NCI-H1105 (cell line): ENCODE data around the gene PIKFYVE.
"Not testable (repeated sequence)": the region's sequence is repeated elsewhere in the genome, so short reads cannot be mapped to it uniquely, and the experiment has no call there.

Experiments used
- DNase-seq: peaks from one replicate; lab custom pipeline; 2025; lab: John Stamatoyannopoulos, UW

PIKFYVE gene

GRCh38 chr2:208297961-208298360 lies 31.9 kb downstream of the PIKFYVE start:
- no peak for DNase-seq

DNA sequence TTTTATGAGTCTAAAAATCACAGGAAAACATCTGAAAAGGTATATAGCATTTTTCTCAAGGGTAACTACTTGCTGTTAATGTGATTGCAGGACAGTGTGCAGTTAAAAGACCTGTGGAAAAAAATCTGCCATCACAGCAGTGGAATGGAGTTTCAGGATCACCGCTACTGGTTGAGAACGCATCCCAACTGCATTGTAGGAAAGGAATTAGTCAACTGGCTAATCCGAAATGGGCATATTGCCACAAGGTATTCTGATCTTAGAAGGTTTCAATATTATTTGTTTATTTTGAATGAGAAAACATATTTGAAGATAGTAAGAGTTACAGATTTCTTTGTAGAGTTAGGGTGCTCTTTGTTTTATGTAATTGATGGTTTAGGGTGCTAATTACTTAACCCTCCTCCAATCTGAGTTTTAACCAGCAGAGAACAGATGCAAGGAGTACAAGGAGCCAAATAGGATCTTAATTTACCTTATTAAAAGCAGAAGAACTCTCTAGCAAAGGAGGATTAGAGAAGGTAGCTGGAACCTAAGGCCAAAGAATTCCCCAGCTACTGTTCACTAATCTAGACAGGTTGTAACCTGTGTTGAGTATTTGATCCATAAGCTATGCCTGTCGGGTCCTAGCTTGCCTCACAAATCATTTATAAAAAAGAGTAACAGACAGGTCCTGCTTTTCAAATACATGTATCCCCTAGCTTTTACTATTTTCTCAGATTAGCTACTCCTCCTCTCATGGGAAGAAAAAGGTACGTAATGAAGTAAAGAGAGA lies 35.0 kb downstream of the PIKFYVE start:
- no peak for DNase-seq

GRCh38 chr2:208304157-208304556 lies 38.1 kb downstream of the PIKFYVE start:
- DNase-seq: no peak

GRCh38 chr2:208304695-208305094 lies 38.6 kb downstream of the PIKFYVE start:
- DNase-seq: no peak

DNA sequence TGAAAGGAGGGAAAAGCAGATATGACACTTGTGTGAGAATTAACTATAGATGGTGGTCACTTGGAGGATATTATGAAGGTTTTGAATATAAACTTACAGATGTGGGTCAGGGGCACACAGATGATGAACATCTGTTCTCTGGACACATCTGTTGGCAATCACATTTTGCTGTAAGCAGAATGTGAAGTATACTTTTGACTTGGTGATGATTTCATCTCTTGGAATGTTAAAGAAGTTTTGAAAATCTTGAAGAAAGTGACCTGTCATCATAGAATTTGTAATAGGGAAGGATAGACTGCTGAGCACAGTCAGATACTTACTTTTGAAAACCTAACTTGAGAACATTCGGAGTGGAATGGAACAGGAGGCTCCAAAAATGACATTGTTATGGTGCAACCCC lies 40.2 kb downstream of the PIKFYVE start:
- DNase-seq: no peak

GRCh38 chr2:208311321-208311720 lies 45.3 kb downstream of the PIKFYVE start:
- no peak for DNase-seq

- no peak for DNase-seq
These were observed 45.9 kb downstream of the PIKFYVE start for GRCh38 chr2:208311954-208312353.

DNA sequence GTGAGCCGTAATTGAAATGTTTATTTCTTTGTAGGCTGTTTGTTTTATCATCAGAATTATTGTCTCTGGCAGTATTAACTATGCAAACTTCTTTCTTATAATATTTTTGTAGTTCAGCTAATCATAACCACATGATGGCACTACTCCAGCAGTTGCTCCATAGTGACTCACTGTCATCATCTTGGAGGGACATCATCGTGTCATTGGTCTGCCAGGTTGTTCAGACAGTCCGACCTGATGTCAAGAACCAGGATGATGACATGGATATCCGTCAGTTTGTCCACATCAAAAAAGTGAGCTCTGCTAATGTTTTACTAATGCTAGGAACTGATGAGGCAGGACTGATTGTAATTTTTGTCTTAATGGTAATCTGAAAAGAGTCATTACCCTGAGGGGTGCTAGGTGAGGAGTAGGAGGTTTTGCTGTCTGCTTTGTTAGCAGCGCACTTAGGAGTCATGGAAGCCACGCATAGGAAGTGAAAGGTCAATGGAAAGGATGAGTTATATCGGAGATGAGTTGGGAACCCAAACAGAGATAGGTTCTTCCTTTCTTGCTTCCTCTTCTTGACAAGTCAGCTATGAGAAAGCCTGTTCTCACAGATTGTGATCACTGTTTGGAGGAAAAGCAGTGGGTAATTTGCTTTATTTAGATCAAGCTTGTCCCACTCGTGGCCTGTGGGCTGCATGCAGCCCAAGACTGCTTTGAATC lies 49.2 kb downstream of the PIKFYVE start:
- no peak for DNase-seq

DNA sequence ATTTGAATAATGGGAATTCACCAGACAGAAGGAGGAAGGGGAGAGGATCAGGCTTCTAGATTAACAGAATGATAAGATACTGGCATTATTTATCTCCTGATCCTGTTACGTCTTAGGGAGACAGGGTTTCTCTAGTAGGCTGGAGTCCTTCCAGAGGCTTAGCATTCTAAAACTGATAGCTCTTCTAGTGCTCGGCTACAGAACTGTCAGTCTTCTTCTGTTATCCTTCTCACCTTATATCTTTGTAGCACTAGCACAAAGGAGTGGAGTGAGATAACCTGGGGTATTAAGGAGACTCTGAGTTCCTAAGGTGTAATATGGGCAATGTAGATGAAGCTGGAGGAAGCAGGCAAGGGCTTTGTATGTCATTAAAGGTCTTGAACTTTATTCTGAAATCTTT lies 52.1 kb downstream of the PIKFYVE start:
- DNase-seq: no peak

DNA sequence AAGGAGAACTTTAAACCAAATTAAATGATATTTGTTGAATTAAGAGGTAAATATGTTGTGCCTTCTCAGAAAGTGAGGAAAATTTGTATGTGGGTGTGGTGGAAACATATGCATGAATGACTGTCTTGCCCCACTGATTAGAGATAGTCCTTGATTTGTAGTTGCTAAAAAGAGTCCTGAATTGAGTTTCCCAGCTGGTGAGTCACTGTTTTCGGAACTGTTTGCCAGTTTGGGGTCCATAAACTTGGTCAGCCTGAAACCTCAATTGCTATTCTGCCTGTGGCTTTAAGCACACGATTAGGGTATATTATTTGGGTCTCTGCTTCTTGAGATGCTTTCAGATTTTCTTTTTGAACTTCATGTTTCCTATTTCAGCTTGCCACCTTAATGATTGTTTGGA lies 53.3 kb downstream of the PIKFYVE start:
- no peak for DNase-seq

GRCh38 chr2:208320686-208321085 lies 54.6 kb downstream of the PIKFYVE start:
- DNase-seq: no peak

DNA sequence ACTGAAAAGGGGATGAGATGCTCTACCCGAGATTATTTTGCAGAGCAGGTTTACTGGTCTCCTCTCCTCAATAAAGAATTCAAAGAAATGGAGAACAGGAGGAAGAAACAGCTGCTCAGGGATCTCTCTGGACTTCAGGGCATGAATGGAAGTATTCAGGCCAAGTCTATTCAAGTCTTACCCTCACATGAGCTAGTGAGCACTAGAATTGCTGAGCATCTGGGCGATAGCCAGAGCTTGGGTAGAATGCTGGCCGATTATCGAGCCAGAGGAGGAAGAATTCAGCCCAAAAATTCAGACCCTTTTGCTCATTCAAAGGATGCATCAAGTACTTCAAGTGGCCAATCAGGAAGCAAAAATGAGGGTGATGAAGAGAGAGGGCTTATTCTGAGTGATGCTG lies 60.0 kb downstream of the PIKFYVE start:
- DNase-seq: no peak

DNA sequence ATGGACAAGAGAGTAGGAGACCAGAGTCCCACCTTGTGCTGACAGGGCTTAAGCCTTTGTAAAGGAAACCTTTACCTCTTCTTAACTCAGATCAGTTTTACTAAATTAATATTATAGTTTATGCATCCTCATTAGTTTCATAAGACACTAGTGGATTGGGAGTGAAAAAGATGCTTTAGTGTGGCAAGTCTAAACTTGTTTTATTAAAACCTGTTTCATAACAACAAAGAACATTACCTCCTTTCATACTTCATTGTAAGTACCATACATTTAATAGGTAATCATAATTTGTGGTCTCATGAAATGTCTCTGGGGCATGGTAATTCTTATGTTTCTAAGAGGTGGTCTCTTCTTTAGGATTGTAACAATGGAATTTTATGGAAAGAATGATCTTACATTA lies 63.4 kb downstream of the PIKFYVE start:
- no peak for DNase-seq

DNA sequence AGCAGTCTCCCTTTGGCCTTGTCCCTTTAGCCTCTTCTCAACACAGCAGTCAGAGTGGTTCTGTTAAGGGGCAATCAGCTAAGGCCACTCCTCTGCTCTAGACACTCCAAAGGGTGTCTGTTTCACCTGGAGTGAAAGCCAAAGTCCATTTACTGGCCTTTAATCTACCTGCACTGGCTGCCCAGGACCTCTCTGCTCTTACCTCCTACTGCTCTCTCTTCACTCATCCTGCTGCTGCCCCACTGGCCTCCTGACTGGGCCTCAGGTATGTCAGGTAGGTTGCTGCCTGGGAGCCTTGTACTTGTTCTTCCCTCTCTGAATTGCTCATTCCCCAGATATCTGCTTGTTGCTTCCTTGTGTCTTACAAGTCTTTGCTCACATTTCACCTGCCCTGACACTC lies 68.2 kb downstream of the PIKFYVE start:
- no peak for DNase-seq

GRCh38 chr2:208346756-208347155 lies 80.7 kb downstream of the PIKFYVE start:
- no peak for DNase-seq

- DNase-seq: no peak
These were observed 84.6 kb downstream of the PIKFYVE start for GRCh38 chr2:208350610-208351009.

DNA sequence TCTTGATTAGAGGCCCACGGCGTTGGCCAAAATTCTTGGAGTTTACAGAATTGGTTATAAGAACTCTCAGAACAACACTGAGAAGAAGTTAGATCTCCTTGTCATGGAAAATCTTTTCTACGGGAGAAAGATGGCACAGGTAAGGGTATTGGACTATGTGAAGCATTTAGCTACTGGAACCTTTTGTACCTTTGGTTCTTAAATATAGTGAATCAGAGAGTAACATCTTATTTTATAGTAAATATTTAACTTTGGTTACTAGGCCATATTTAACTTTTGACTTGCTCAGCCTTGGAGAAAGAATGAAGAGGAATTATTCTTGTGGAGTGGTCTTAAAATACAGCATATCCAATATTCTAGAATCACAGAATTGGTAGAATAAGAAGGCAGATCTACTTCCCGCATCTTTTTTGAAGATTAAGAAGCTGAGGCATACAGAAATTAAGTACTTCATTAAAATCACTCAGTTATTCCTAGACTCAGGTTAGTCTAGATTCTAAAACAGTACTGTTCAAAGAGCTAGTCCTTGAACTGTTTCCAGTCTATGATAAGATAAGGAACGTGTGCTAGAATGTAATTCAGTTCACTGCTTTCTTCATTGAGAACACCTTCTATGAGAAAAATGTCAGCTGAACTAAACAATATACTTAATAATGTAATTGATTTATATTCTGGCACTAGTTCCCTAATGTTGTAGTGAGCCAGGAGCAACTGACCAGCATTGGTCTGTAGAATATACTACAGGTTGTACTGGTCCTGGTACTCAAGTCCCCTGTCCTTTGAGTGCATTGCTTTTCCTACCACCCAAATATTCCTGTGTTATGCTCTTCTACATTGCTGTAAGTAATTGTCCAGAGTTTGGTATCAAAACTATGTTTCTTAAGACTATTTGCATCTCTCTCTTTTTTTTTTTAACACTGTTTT lies 86.9 kb downstream of the PIKFYVE start:
- no peak for DNase-seq

- DNase-seq: no peak
These were observed 88.9 kb downstream of the PIKFYVE start for GRCh38 chr2:208354964-208355381.

GRCh38 chr2:208356420-208356819 lies 90.4 kb downstream of the PIKFYVE start:
- not testable (repeated sequence) for DNase-seq

DNA sequence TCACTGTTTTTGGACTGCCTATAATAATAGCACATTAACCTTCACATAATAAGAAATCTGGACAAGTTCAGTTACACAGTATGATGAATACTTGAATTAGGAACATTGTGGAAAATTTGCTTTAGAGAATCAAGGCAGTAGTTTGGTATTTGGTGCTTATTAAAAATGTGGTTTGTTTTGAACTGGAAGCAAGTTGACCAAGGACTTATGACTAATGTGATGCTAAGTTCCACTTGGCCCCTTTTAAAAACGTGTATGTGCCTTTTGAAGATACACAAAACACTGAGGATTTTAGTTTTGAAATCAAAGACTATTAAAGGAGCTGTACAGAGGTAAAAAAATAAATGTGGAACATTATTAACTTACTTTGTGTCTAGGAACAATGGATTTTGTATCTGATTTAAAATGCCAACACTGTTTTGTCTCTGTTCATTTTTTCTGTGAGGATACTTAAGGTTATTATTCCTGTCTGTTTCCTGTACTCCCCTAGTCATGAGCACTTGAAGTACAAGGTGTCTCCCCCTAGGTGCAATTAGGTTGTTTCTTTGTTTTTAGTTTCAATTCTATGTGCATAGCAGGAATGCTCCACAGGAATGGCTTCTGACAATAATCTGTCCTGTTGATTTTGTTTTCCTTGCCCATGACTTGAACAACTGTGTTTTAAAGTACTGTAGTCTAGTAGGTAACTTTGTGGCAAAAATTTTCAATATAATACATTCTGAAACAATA lies 91.0 kb downstream of the PIKFYVE start:
- no peak for DNase-seq

DNA sequence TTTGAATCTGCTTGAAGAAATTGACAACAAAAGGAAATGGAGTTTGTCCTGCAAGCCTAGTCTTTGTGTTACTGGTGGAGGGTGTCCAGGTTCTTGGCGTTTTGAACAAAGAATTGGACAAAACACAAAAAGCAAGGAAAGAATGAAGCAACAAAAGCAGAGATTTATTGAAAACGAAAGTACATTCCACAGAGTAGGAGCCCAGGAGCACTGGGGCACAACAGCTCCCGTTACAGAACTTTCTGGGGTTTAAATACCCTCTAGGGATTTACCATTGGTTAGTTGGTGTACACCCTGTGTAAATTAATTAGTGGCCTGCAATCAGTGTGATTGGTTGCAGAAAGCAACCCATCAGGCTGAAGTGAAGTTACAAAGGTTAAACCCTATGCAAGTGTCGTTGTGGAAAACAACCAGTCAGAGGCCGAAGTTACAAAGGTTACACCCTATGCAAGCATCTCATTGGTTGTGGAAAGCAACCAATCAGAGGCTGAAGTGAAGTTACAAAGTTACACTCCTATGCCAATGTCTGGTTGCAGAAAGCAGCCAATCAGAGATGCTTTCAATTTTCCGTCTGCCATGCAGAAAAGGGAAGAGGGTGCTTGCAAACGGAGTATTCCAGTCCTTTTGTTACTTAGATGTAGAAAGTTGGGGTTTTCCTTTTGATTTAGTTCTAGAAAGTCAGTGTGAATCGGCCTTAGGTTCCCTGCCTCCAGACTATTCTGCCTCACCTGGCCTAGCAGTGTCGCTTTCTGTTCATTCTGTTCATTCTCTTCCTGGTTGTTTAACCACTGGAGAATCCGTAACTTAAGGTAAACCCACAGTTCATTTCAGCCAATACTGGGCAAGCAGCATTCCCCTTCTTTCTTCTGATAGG lies 92.9 kb downstream of the PIKFYVE start:
- DNase-seq: no peak
